ENCODE measurements around the gene C11orf54. TPM values are rescaled to one million over a fixed set of nuclear protein-coding genes. Genes with fewer than 3 reads are reported as not detected.

Gene C11orf54
- total RNA-seq, 4 donors from 2014 or later = 33.8 to 81.4 (median 45.4) TPM

GRCh38 chr11:93732237-93732892 lies 9.1 kb upstream of the C11orf54 start:
- 76 to 82% methylated on average over 4 of the region's 4 CpGs for WGBS, 2 donors (ENCODE audit: low coverage in 1 of 2)
- Histone ChIP-seq H3K27ac (no peak overlapping the region), H3K9me3 (no peaks in the 10 kb centered on the region), H3K4me1 (peaks cover 0 to 8% (median under 1%) of the 10 kb centered on the region in 3 donors), H3K4me3 (no peak overlapping the region), H3K36me3 (peaks cover 22 to 100% of the 10 kb centered on the region in 2 donors), H3K27me3 (no peaks in the 10 kb centered on the region)
- TF ChIP-seq, protein P1, sequence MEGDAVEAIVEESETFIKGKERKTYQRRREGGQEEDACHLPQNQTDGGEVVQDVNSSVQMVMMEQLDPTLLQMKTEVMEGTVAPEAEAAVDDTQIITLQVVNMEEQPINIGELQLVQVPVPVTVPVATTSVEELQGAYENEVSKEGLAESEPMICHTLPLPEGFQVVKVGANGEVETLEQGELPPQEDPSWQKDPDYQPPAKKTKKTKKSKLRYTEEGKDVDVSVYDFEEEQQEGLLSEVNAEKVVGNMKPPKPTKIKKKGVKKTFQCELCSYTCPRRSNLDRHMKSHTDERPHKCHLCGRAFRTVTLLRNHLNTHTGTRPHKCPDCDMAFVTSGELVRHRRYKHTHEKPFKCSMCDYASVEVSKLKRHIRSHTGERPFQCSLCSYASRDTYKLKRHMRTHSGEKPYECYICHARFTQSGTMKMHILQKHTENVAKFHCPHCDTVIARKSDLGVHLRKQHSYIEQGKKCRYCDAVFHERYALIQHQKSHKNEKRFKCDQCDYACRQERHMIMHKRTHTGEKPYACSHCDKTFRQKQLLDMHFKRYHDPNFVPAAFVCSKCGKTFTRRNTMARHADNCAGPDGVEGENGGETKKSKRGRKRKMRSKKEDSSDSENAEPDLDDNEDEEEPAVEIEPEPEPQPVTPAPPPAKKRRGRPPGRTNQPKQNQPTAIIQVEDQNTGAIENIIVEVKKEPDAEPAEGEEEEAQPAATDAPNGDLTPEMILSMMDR (IDR thresholded peaks at IDR 0.05) = no peak
- TF ChIP-seq POLR2AphosphoS5 (IDR thresholded peaks at IDR 0.05) (no peak), EP300 (IDR thresholded peaks at IDR 0.05) (no peak), POLR2A (IDR thresholded peaks at IDR 0.05) (no peak)
- ATAC-seq = no peak

- Histone ChIP-seq H3K36me3 (peaks cover 20 to 100% of the 10 kb centered on the region in 2 donors), H3K9me3 (no peaks in the 10 kb centered on the region), H3K4me3 (no peak overlapping the region), H3K27me3 (no peaks in the 10 kb centered on the region), H3K4me1 (peaks cover 9 to 19% (median 10%) of the 10 kb centered on the region in 3 donors), H3K27ac (no peak overlapping the region)
- ATAC-seq = no peak
- WGBS, 2 donors (ENCODE audit: low coverage in 1 of 2) = 55 to 61% methylated on average over 2 to 5 of the region's 6 CpGs
- TF ChIP-seq, protein P1 (IDR thresholded peaks at IDR 0.05) = no peak
- no peak for TF ChIP-seq POLR2AphosphoS5 (IDR thresholded peaks at IDR 0.05)
- TF ChIP-seq POLR2A (IDR thresholded peaks at IDR 0.05) = no peak
- TF ChIP-seq EP300 (IDR thresholded peaks at IDR 0.05) = no peak
These were observed 8.0 kb upstream of the C11orf54 start for GRCh38 chr11:93733474-93733873.

GRCh38 chr11:93734427-93735222 lies 6.8 kb upstream of the C11orf54 start:
- Histone ChIP-seq H3K27ac (no peak overlapping the region), H3K9me3 (no peaks in the 10 kb centered on the region), H3K36me3 (peaks cover 12 to 92% of the 10 kb centered on the region in 2 donors), H3K27me3 (no peaks in the 10 kb centered on the region), H3K4me1 (peaks cover 19 to 31% (median 20%) of the 10 kb centered on the region in 3 donors), H3K4me3 (no peak overlapping the region)
- 38 to 100% methylated on average over 1 of the region's 1 CpG for WGBS, 2 donors (ENCODE audit: low coverage in 1 of 2)
- TF ChIP-seq EP300 (IDR thresholded peaks at IDR 0.05) (no peak), POLR2AphosphoS5 (IDR thresholded peaks at IDR 0.05) (no peak)
- ATAC-seq = no peak

- H3K27me3 ChIP-seq = no peaks in the 10 kb centered on the region
- ATAC-seq = no peak
- no peak for TF ChIP-seq POLR2AphosphoS5 (IDR thresholded peaks at IDR 0.05)
- TF ChIP-seq, protein P1 (IDR thresholded peaks at IDR 0.05) = no peak
- TF ChIP-seq EP300 (IDR thresholded peaks at IDR 0.05) = no peak
- TF ChIP-seq POLR2A (IDR thresholded peaks at IDR 0.05) = no peak
- H3K36me3 ChIP-seq = peaks cover 12 to 82% of the 10 kb centered on the region in 2 donors
- H3K27ac ChIP-seq = no peak overlapping the region
- H3K4me3 ChIP-seq = no peak overlapping the region
- peaks cover 19 to 37% (median 20%) of the 10 kb centered on the region in 3 donors for H3K4me1 ChIP-seq
- no peaks in the 10 kb centered on the region for H3K9me3 ChIP-seq
- 92 to 100% methylated on average over 1 of the region's 1 CpG for WGBS, 2 donors (ENCODE audit: low coverage in 1 of 2)
These were observed 5.8 kb upstream of the C11orf54 start for GRCh38 chr11:93735627-93736026.

DNA sequence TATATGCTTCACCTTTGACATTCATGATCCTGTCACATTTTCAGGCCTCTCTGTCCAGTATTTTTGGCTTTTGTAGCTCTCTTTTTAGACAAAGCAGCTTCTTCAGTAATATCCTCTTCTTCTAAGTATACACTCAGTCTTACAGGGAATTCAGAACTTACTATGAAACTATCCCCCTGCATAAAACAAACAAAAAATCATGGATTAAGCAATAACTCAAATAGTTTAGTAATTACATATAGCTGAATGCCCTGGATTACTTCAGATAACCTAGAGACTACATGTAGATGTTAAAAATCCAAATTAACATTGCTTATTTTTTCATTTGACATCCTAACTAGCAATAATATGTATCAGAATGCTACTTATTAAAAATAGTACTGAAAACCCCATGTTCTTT lies 5.3 kb upstream of the C11orf54 start:
- ATAC-seq = no peak
- Histone ChIP-seq H3K4me1 (peaks cover 19 to 37% (median 20%) of the 10 kb centered on the region in 3 donors), H3K9me3 (no peaks in the 10 kb centered on the region), H3K36me3 (peaks cover 7 to 77% of the 10 kb centered on the region in 2 donors), H3K27ac (no peak overlapping the region), H3K27me3 (no peaks in the 10 kb centered on the region), H3K4me3 (no peak overlapping the region)
- TF ChIP-seq EP300 (IDR thresholded peaks at IDR 0.05) (no peak), POLR2AphosphoS5 (IDR thresholded peaks at IDR 0.05) (no peak), POLR2A (IDR thresholded peaks at IDR 0.05) (no peak)
